Right cardiac atrium (tissue), 5 donors: Measurements from ENCODE around the gene FCN3. TPM values are rescaled to one million over a fixed set of nuclear protein-coding genes. Genes with fewer than 3 reads are reported as not detected.
A peak's percentile ranks its signal among the peaks of the same experiment; 100 is the strongest.

ENCODE experiments used
- ATAC-seq, 2 donors: fragments of 200-7000 bp; cut with Tn5 transposase; one replicate each; pipeline versions ENCODE4 v1.8.0 to v1.9.1; 2020; ENCODE audit warnings: moderate library complexity in 2 of 2, mild to moderate bottlenecking in 1 of 2
- DNase-seq, 3 donors: peaks; one replicate each; pipeline ENCODE4 v3.0.0-alpha.2; 2020
- H3K27ac ChIP-seq: one replicate; pipeline ENCODE4 v1.5.1; 2013; ENCODE audit warnings: mild to moderate bottlenecking, low read length, control low read depth, moderate library complexity
- H3K27me3 ChIP-seq: one replicate; pipeline ENCODE4 v1.6.1; 2013; ENCODE audit not compliant: control insufficient read depth, insufficient read depth
- H3K4me1 ChIP-seq: one replicate; pipeline ENCODE4 v1.6.1; 2013; ENCODE audit warnings: low read length; ENCODE audit not compliant: control insufficient read depth, insufficient read depth
- H3K4me3 ChIP-seq: one replicate; pipeline ENCODE4 v1.5.1; 2013; ENCODE audit warnings: low read length, control low read depth
- H3K9me3 ChIP-seq: one replicate; pipeline ENCODE4 v1.6.1; 2013; ENCODE audit warnings: low read length; ENCODE audit not compliant: control insufficient read depth
- WGBS: extraction: QIAGEN DNeasy Blood & Tissue Kit; methylation state at CpG from one replicate; pipeline ENCODE4 v1.1.7; 2013; 5-methylcytosine and 5-hydroxymethylcytosine counted together
- intact Hi-C, 4 donors: fragments of 100-400 bp; cut with DNase I; formaldehyde crosslinking; loops; one replicate each; pipeline versions ENCODE4 v1.11.0 to v1.14.0; 2022 to 2023
- polyA plus RNA-seq: library from polyadenylated mRNA; stranded (reverse); fragments of 200-250 nt; gene quantifications from one replicate; pipeline ENCODE4 v1.2.3, GENCODE V29; 2013
- total RNA-seq, 4 donors: library from RNA; stranded (reverse); fragmentation: NEBNext Ultra II Directional; extraction: Animal tissue kit (Norgen Biotek cat#: 25700); gene quantifications; one replicate each; pipeline ENCODE4 v1.2.1, GENCODE V29; 2021
- donor health status: healthy with polysubstance abuse.
- donor health status: DM: no; HTN: yes; CAD: no.
- donor health status: DM: no; HTN: no; CAD: no.
- donor health status: DM: no; HTN: yes; CAD: no; lungs with severe emphysema.
- donor health status: DM: yes; HTN: yes; CAD: no.

Gene FCN3
- total and polyA plus RNA-seq, 5 donors: 5.8 to 98.1 (median 13.1) TPM

DNA sequence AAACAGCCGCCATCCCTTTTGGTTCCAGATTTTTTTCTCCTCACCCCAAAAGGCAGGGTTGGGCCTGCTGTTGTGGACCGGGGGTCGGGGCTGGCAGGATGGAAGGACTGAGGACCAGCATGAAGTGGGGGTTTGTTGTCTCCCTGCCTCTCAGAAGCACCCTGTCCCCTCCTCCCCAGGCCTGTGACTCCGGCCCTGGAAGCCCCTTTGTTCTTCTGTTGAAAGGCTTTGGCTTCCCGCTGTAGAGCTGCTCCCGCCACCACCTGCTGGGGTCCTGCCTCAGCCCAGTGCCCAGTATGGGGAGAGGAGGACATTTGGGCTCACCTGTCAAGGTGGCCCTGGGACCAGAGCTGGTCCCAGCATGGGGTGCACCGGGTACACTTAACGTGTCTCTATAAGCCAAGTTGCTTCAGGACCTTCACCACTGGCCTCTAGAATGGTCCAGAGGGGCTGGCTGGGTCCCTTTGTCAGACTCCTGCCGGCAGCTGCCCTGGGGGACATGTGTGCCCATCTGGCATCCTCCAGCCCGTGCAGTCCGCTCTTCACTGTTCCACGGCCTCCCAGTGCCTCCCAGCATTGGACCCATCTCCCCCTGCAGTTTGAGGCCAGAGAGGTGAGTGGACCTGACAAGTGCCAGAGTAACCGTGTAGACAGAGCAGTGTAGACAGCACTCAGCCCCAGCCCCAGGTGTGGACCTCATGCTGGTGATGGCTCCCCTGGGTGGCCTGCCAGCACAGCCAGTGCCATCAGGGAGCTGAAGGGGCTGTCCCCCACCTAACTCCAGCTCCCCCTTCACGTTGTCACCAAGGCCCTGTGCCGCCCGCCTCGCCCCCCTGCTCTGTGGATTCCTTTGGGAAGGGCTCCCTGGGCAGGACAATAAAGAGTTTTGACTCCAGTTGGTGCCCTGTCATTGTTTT, 38.9 kb downstream of the FCN3 start:
- H3K27ac ChIP-seq: no peak overlapping the region
- H3K4me3 ChIP-seq: no peak overlapping the region
- H3K27me3 ChIP-seq: no peaks in the 10 kb centered on the region
- no peaks in the 10 kb centered on the region for H3K9me3 ChIP-seq
- ATAC-seq (no peak), DNase-seq (peak in 2 of 3 donors; percentile 34 to 48)
- WGBS: 89% methylated on average over 17 of the region's 17 CpGs
- peaks cover 2% of the 10 kb centered on the region for H3K4me1 ChIP-seq
- intact Hi-C loops: no loop called here

DNA sequence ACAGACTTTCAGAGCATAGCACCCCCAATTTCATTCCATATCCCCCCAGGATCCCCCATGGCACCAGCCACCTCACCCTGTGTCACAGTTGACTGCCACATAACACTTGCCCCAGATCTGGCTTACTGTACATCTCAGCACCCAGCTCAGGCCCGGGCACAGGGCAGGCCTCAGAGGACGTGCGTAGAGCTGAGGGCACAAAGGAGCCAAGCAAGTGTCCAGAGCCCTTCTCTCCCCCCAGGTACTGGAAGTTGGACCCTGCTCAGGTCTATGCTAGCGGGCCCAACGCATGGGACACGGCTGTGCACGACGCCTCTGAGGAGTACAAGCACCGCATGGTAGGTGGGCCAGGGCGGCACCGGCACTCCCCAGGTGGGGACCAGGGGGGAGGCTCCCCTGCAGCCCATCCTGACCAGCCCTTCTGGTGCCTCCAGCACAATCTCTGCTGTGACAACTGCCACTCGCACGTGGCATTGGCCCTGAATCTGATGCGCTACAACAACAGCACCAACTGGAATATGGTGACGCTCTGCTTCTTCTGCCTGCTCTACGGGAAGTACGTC, 40.8 kb downstream of the FCN3 start:
- ATAC-seq: no peak
- H3K9me3 ChIP-seq: no peaks in the 10 kb centered on the region
- no peaks in the 10 kb centered on the region for H3K27me3 ChIP-seq
- DNase-seq: peak in 2 of 3 donors; percentile 50 to 54
- intact Hi-C loops: no loop called here
- H3K4me1 ChIP-seq: peaks cover 2% of the 10 kb centered on the region
- WGBS: 95% methylated on average over 17 of the region's 17 CpGs
- no peak overlapping the region for H3K27ac ChIP-seq
- no peak overlapping the region for H3K4me3 ChIP-seq

DNA sequence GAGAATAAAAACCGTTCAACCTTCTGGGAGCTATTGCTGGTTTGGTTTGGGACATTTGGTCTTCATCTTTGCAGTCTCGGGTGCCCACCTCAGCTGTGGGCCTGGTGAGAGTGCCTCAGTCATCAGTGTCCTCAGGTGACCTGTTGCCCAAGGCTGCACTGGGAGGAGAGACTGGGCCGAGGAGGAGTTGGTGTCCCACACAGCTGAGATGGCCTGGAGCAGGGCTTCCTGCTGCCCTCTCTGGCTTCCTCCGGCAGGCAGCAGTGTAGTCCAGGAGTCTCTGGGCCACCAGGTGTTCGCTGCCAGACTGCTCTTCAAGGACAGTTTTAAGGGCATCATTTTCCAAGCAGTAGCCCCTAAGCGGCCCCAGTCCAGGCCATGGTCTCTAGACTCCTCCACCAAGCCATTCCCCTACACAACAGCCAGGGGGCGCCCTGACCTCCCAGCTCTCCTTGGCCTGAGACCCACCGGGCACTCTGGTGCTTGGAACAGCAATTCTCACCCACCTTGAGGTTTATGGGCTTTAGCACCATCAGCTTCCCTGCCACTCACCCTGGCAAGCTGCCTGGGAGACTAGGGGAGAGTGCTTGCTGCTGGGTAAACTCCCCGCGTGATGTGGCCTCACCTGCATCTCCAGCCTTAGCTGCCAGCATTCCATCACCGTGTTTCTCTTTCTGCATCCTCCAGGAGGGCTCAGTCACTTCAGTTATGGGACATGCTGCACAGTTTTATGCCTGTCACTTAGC, 41.9 kb downstream of the FCN3 start:
- DNase-seq: peak; percentile 39 to 81 (median 77)
- intact Hi-C loops: no loop called here
- no peak overlapping the region for H3K4me3 ChIP-seq
- no peaks in the 10 kb centered on the region for H3K9me3 ChIP-seq
- peak; percentile 45 to 66 for ATAC-seq
- peaks cover 9% of the 10 kb centered on the region for H3K4me1 ChIP-seq
- 62% methylated on average over 11 of the region's 11 CpGs for WGBS
- H3K27ac ChIP-seq: no peak overlapping the region
- no peaks in the 10 kb centered on the region for H3K27me3 ChIP-seq

DNA sequence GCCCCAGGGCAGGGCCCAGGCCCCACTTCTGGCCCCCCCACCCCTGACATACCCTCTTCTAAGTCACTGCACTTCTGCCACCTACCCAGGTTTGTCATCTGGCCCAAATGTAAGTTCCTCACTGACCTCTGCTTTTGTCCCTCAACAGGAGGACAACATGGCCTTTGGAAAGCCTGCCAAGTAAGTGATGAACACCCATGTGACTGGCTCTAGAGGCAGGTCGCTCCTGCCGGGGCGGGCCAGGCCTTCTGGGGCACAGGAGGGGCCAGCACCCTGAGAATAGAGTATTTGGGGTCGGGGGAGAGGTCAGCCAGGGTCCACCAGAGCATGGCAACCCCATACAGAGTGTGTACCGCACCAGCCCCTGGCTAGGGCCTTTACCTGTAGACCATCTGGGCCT, 42.7 kb downstream of the FCN3 start:
- WGBS: 77% methylated on average over 5 of the region's 5 CpGs
- Histone ChIP-seq H3K27me3 (no peaks in the 10 kb centered on the region), H3K27ac (peak overlapping the region; percentile 36), H3K9me3 (no peaks in the 10 kb centered on the region), H3K4me3 (no peak overlapping the region), H3K4me1 (peaks cover 9% of the 10 kb centered on the region)
- DNase-seq: peak in 2 of 3 donors; percentile 39 to 46
- intact Hi-C loops: no loop called here
- ATAC-seq: peak; percentile 15 to 20

DNA sequence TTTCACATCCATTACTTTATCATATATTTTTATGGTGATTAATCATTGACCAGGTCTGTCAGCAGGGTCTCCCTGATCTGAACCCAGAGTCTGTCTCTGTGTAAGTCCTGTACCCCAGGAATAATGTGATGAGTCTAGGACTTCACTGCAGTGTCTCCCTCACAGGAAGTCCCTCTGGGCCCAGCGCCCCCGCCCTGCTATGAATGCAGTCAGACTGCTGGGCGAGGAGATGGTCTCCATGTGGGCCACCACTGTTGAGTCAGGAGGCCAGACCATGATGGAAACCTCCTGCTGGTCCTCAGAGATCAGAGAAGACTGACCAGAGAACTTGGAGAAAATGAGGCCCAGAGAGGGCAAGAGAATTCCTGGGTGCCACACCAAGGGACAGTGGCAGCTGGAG, 43.2 kb downstream of the FCN3 start:
- 86% methylated on average over 3 of the region's 3 CpGs for WGBS
- intact Hi-C loops: no loop called here
- Histone ChIP-seq H3K9me3 (no peaks in the 10 kb centered on the region), H3K4me1 (peaks cover 9% of the 10 kb centered on the region), H3K27ac (peak overlapping the region; percentile 36), H3K27me3 (no peaks in the 10 kb centered on the region), H3K4me3 (no peak overlapping the region)
- DNase-seq: peak in 1 of 3 donors; percentile 37
- ATAC-seq: no peak

DNA sequence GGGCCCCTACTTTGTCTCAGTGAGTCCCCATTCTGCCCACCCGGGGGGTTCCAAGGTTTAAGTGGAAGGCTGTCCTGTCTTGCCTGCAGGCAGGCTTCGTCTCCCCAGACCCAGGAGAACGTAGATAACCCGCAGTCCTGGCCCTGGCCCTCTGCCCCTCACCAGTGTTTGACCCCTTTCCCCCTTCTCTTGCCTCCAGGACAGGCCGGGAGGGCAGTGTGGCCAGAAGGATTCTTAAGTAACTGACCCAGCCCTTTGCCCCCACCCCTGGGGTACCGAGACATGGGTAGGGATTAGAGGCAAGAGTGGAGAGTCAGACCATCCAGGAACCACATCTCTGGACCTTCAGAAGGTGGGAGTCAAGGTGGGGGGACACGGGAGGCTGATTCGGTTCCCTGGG, 43.8 kb downstream of the FCN3 start:
- ATAC-seq (no peak), DNase-seq (peak in 2 of 3 donors; percentile 18 to 38)
- Histone ChIP-seq H3K9me3 (no peaks in the 10 kb centered on the region), H3K4me1 (peaks cover 9% of the 10 kb centered on the region), H3K27me3 (no peaks in the 10 kb centered on the region), H3K4me3 (no peak overlapping the region), H3K27ac (no peak overlapping the region)
- 81% methylated on average over 8 of the region's 8 CpGs for WGBS
- intact Hi-C loops: no loop called here

DNA sequence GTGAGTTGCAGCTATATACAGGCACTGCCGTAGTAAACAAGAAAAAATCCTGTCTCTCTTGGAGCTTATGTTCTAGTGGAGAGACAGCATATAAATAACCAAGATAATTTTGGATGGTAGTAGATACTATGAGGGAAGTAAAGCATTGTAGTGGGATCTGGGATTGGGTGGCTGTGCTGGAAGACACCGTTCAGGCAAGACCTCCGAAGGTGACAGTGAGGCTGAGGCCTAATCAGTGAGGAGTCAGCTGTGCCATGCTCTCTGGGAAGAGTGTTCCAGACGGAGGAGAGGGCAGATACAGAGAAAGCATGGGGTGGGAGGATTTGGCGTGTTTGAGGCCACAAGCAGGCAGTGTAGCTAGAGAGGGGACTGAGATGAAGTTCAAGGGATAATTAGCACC, 46.7 kb downstream of the FCN3 start:
- Histone ChIP-seq H3K4me3 (no peak overlapping the region), H3K9me3 (no peaks in the 10 kb centered on the region), H3K27ac (peak overlapping the region; percentile 17), H3K27me3 (no peaks in the 10 kb centered on the region), H3K4me1 (peaks cover 9% of the 10 kb centered on the region)
- DNase-seq (peak in 1 of 3 donors; percentile 26), ATAC-seq (no peak)
- 74% methylated on average over 5 of the region's 5 CpGs for WGBS
- intact Hi-C loops: no loop called here

DNA sequence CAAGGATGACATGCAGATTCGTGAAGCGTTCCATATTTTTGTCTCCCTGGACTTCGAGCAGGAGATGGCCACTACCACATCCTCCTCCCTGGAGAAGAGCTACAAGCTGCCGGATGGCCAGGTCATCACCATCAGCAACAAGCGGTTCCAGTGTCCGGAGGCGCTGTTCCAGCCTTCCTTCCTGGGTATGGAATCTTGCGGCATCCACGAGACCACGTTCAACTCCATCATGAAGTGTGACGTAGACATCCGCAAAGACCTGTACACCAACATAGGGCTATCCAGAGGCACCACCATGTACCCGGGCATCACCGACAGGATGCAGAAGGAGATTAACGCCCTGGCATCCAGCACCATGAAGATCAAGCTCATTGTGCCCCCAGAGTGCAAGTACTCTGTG, 49.3 kb downstream of the FCN3 start:
- intact Hi-C loops: no loop called here
- H3K4me3 ChIP-seq: no peak overlapping the region
- no peak overlapping the region for H3K27ac ChIP-seq
- DNase-seq (peak in 1 of 3 donors; percentile 24), ATAC-seq (no peak)
- H3K27me3 ChIP-seq: no peaks in the 10 kb centered on the region
- no peaks in the 10 kb centered on the region for H3K9me3 ChIP-seq
- 85% methylated on average over 15 of the region's 15 CpGs for WGBS
- peaks cover 7% of the 10 kb centered on the region for H3K4me1 ChIP-seq

DNA sequence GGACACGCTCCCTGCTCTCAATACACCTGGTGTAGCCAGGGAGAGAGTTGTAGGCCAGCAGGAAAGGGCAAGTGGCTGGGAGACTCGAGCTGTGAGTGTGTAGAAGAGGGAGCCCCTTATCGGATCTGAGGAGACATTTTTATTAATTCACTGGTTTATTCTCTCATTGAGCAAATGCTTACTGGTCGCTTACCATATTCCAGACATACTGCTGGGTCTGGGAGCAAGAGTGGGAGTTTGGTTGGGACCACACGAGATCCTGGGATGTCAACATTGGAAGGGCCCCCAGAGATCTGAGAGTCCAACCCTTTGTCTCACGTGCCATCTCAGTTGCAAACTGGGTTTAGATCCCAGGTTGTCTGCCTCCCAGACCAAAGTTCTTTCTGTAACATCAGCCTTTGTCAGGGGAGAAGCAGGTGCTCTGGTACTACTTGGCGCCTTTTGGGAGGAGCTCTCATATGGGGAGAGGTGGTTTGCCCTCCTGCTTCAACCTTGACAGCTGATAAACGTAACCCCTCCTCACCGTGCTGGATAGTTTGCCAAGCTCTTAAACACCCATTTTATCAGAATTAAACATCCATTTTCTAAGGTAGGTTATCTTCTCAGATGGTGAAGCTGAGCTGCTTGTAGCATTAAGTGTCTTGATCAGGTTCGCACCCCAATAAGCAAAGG, 51.9 kb downstream of the FCN3 start:
- intact Hi-C loops: no loop called here
- no peaks in the 10 kb centered on the region for H3K9me3 ChIP-seq
- peak overlapping the region; percentile 69 for H3K4me3 ChIP-seq
- WGBS: 10% methylated on average over 10 of the region's 10 CpGs
- ATAC-seq (no peak), DNase-seq (peak in 1 of 3 donors; percentile 24)
- no peaks in the 10 kb centered on the region for H3K4me1 ChIP-seq
- H3K27ac ChIP-seq: peak overlapping the region; percentile 88
- no peaks in the 10 kb centered on the region for H3K27me3 ChIP-seq

DNA sequence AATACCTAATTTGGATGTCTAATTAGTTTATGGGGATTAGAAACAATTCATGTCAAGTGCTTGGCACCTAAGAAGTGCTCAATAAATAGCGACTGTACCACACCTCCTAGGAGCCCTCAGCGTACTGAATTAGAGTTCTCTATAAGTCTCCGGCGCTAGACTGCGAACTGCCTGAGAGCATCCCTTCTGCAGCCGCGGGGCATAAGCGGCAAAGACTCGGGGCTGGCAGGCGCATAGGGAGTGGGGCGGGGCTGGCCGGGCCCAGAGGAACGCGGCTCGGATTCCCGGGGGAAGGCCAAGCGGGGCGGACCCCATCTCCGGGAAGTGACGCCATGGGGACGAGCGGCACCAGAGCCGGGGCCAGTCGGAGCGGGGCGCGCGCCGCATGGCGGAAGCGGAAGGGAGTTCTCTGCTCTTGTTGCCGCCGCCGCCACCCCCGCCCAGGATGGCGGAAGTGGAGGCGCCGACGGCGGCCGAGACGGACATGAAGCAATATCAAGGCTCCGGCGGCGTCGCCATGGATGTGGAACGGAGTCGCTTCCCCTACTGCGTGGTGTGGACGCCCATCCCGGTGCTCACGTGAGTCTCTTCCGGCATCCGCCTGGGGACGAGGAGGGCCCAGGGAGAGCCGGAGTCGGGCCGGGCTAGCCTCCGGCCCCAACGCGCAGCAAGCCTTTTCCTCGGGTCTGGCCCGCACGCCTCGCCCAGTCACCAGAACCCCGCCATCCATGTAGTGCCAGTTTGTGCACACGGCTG, 52.6 kb downstream of the FCN3 start, which contains the start of gene TMEM222:
Gene TMEM222 (plus strand): TSS at position 351 of the 756 bp plus-strand sequence. CDS start 35 bp downstream, at position 386.
- H3K27me3 ChIP-seq: no peaks in the 10 kb centered on the region
- H3K4me1 ChIP-seq: no peaks in the 10 kb centered on the region
- intact Hi-C loops: no loop called here
- ATAC-seq (peak; percentile 98 to 99), DNase-seq (peak; percentile 98 to 99 (median 99))
- peak within 1 kb of the TSS; percentile 88 for H3K27ac ChIP-seq
- no peaks in the 10 kb centered on the region for H3K9me3 ChIP-seq
- H3K4me3 ChIP-seq: peak within 1 kb of the TSS; percentile 69
- WGBS: under 1% methylated on average over 67 of the region's 67 CpGs
